HUES48 (cell line): Measurements from ENCODE around the gene KLHL11.

ENCODE experiments used
- H3K27ac ChIP-seq: one replicate; pipeline ENCODE4 v1.7.0; 2013; ENCODE audit warnings: low read depth, low read length, inconsistent platforms
- H3K27me3 ChIP-seq: 2 replicates; pipeline ENCODE4 v1.6.1; 2013; ENCODE audit warnings: mild to moderate bottlenecking, low read length; ENCODE audit not compliant: control insufficient read depth, insufficient read depth
- H3K36me3 ChIP-seq: 2 replicates; pipeline ENCODE4 v1.6.1; 2013; ENCODE audit warnings: low read length; ENCODE audit not compliant: control insufficient read depth, insufficient read depth
- H3K4me1 ChIP-seq: 2 replicates; pipeline ENCODE4 v1.6.1; 2013; ENCODE audit warnings: mild to moderate bottlenecking, low read length; ENCODE audit not compliant: control insufficient read depth, insufficient read depth
- H3K4me3 ChIP-seq: 2 replicates; pipeline ENCODE4 v1.5.1; 2013; ENCODE audit warnings: mild to moderate bottlenecking, low read depth, low read length
- H3K9ac ChIP-seq: 2 replicates; pipeline ENCODE4 v1.6.1; 2013; ENCODE audit warnings: mild to moderate bottlenecking, low read depth, low read length, moderate library complexity
- H3K9me3 ChIP-seq: 2 replicates; pipeline ENCODE4 v1.6.1; 2013; ENCODE audit warnings: low read length; ENCODE audit not compliant: control insufficient read depth, insufficient read depth

KLHL11 gene

GRCh38 chr17:41905172-41905571 lies 39.9 kb upstream of the KLHL11 start:
- Histone ChIP-seq H3K36me3 (peaks cover 94% of the 10 kb centered on the region), H3K9me3 (no peaks in the 10 kb centered on the region), H3K4me3 (no peak overlapping the region), H3K9ac (no peak overlapping the region), H3K27ac (no peak overlapping the region), H3K4me1 (no peaks in the 10 kb centered on the region), H3K27me3 (no peaks in the 10 kb centered on the region)

GRCh38 chr17:41904242-41904841 lies 39.1 kb upstream of the KLHL11 start:
- H3K9me3 ChIP-seq: no peaks in the 10 kb centered on the region
- peaks cover 92% of the 10 kb centered on the region for H3K36me3 ChIP-seq
- H3K4me3 ChIP-seq: no peak overlapping the region
- H3K27ac ChIP-seq: no peak overlapping the region
- H3K27me3 ChIP-seq: no peaks in the 10 kb centered on the region
- H3K4me1 ChIP-seq: no peaks in the 10 kb centered on the region
- no peak overlapping the region for H3K9ac ChIP-seq

DNA sequence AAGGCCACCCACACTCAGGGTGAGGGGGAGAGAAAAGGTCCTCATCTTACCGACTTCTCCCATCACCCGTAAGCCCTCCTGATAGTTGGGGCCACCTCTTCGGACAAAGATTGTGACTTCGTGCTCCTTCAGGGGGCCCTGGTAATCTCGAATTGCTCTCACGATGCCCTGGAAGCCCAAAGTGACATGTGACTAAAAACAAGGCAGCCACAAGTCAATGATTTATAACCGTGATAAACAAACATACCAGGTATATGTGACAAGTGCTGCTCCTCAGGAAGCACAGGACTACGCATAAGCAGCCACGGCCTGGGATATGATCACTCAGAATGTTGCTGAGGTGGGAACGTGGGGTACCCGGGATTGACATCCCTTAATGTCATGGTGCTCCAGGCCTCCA lies 36.4 kb upstream of the KLHL11 start:
- H3K27ac ChIP-seq: no peak overlapping the region
- H3K4me1 ChIP-seq: no peaks in the 10 kb centered on the region
- H3K27me3 ChIP-seq: no peaks in the 10 kb centered on the region
- peaks cover 93% of the 10 kb centered on the region for H3K36me3 ChIP-seq
- H3K4me3 ChIP-seq: no peak overlapping the region
- H3K9me3 ChIP-seq: no peaks in the 10 kb centered on the region
- H3K9ac ChIP-seq: no peak overlapping the region

- Histone ChIP-seq H3K27ac (no peak overlapping the region), H3K4me1 (no peaks in the 10 kb centered on the region), H3K9ac (no peak overlapping the region), H3K9me3 (no peaks in the 10 kb centered on the region), H3K4me3 (no peak overlapping the region), H3K36me3 (peaks cover 95% of the 10 kb centered on the region), H3K27me3 (no peaks in the 10 kb centered on the region)
Measured at GRCh38 chr17:41896726-41897125, 31.5 kb upstream of the KLHL11 start.

DNA sequence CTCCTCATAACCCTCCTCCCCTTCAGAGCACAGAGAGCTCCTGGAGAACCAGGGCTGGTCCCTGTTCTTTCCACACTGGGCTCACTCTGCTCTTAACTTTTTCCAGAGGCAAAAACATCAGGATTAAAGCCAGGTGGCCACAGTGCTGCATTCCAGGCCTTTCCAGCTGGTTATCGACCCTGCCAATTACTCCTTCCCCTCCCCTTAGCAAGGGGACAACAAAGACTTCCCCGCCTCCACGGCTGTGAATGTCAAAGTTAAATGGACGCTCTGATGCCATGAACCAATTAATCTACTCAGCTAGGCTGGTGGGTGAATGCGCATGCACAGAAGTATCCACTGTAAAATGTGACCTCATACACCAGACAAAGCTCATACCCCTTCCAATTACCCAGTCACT lies 30.4 kb upstream of the KLHL11 start:
- H3K9me3 ChIP-seq: no peaks in the 10 kb centered on the region
- H3K36me3 ChIP-seq: peaks cover 95% of the 10 kb centered on the region
- no peak overlapping the region for H3K4me3 ChIP-seq
- H3K27ac ChIP-seq: no peak overlapping the region
- no peaks in the 10 kb centered on the region for H3K27me3 ChIP-seq
- no peaks in the 10 kb centered on the region for H3K4me1 ChIP-seq
- H3K9ac ChIP-seq: no peak overlapping the region

DNA sequence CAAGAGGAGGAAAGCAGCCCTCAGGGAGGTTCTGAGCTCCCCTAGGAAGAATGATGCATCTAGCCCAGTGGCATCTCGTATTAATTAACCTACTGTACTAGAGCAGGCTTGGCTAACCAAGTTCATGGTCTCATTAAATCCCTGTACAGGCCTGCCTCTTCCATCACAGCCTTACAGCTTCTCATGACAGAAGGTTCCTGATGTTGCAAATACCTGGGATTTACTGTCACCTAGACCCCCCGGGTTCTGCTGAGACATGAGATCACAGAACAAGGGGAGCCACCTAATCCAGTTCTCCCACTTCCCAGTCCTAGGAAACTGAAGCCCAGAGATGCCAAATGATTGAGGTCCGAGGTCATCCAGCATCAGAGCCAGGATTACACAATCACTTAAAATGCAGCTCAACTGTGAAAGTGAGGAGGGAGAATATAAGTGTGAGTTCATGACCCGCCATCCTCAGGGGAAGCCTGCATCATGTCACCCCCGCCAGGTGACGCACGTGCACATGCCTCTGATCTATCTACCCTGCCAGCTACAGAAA lies 29.6 kb upstream of the KLHL11 start:
- Histone ChIP-seq H3K9me3 (no peaks in the 10 kb centered on the region), H3K9ac (no peak overlapping the region), H3K27me3 (no peaks in the 10 kb centered on the region), H3K4me1 (no peaks in the 10 kb centered on the region), H3K27ac (no peak overlapping the region), H3K36me3 (peaks cover 94% of the 10 kb centered on the region), H3K4me3 (no peak overlapping the region)

DNA sequence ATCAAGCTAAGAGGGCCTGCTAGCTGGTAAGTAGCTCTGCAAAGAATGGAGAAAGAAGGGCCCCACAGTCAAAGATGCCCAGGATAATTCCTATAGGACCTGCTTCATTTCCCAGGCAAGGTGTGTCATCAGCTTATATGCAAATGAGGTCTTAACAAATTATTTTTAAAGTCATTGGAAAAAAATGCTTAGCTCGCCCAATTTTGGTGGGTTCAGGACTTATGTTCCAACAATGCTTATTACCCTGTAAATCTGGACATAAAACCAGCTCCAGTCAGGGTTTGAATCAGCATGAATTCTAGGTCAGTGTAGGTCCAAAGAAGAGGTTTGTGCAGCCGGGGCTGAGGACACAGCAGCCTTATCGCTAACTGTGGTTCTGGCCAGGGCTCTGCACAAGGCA lies 28.2 kb upstream of the KLHL11 start:
- Histone ChIP-seq H3K4me3 (no peak overlapping the region), H3K9me3 (no peaks in the 10 kb centered on the region), H3K27ac (no peak overlapping the region), H3K4me1 (no peaks in the 10 kb centered on the region), H3K36me3 (peaks cover 94% of the 10 kb centered on the region), H3K9ac (no peak overlapping the region), H3K27me3 (no peaks in the 10 kb centered on the region)

DNA sequence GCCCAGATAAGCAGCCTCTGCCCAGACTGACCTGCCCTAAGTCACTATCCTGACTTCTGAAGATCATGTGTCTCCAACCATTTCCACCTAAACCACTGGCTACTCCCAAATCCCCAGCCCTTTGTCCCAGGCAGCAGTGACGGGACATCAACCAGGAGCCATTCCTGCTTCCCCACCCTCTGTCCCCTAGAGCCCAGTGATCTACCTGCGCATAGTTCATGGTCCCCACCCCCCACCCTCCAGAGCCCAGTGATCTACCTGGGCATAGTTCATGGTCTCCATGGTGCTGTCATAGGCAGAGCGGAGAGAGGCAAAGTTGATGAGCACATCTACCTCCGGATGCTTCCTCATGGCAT lies 26.8 kb upstream of the KLHL11 start:
- no peak overlapping the region for H3K4me3 ChIP-seq
- no peak overlapping the region for H3K9ac ChIP-seq
- H3K4me1 ChIP-seq: no peaks in the 10 kb centered on the region
- peaks cover 93% of the 10 kb centered on the region for H3K36me3 ChIP-seq
- no peak overlapping the region for H3K27ac ChIP-seq
- H3K9me3 ChIP-seq: no peaks in the 10 kb centered on the region
- H3K27me3 ChIP-seq: no peaks in the 10 kb centered on the region

DNA sequence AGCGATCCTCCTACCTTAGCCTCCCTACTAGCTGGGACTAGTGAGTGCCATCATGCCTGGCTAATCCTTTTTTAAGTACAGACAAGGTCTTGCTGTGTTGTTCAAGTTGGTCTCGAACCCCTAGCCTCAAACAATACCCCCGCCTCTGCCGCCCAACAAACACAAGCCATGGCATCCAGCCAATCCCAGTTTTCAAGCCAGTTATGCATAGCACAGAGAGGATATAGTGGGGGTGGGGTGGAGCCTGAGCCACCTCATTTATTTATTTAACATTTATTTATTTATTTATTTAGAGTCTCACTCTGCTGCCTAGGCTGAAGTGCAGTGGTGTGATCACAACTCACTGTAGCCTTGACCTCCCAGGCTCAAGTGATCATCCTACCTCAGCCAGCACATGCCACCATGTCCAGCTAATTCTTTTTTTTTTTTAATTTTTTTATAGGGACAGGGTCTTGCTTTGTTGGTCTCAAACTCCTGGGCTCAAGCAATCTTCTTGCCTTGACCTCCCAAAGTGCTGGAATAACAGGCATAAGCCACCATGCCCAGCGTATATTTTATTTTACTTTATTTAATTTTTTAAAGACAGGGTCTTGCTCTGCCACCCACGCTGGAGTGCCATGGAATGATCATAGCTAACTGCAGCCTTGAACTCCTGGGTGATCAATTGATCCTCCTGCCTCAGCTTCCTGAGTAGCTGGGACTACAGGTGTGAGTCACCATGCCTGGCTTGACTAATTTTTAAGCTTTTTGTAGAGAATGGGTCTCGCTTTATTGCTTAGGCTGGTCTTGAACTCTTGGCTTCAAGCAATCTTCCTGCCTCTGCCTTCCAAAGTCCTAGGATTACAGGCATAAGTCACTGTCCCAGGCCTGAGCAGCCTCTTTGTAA lies 26.2 kb upstream of the KLHL11 start:
- H3K27ac ChIP-seq: no peak overlapping the region
- no peaks in the 10 kb centered on the region for H3K9me3 ChIP-seq
- H3K9ac ChIP-seq: no peak overlapping the region
- H3K36me3 ChIP-seq: peaks cover 92% of the 10 kb centered on the region
- H3K27me3 ChIP-seq: no peaks in the 10 kb centered on the region
- no peaks in the 10 kb centered on the region for H3K4me1 ChIP-seq
- no peak overlapping the region for H3K4me3 ChIP-seq

- H3K27me3 ChIP-seq: no peaks in the 10 kb centered on the region
- H3K4me1 ChIP-seq: no peaks in the 10 kb centered on the region
- no peak overlapping the region for H3K27ac ChIP-seq
- H3K9me3 ChIP-seq: no peaks in the 10 kb centered on the region
- peaks cover 94% of the 10 kb centered on the region for H3K36me3 ChIP-seq
- no peak overlapping the region for H3K9ac ChIP-seq
- H3K4me3 ChIP-seq: no peak overlapping the region
Measured at GRCh38 chr17:41888332-41888965, 23.2 kb upstream of the KLHL11 start.

- H3K27ac ChIP-seq: no peak overlapping the region
- no peaks in the 10 kb centered on the region for H3K27me3 ChIP-seq
- H3K4me3 ChIP-seq: no peak overlapping the region
- no peak overlapping the region for H3K9ac ChIP-seq
- no peaks in the 10 kb centered on the region for H3K4me1 ChIP-seq
- H3K36me3 ChIP-seq: peaks cover 92% of the 10 kb centered on the region
- no peaks in the 10 kb centered on the region for H3K9me3 ChIP-seq
Measured at GRCh38 chr17:41885733-41886132, 20.5 kb upstream of the KLHL11 start.
